Inflammatory macrophage treated with lipopolysaccharide for 4 hours (primary cell): ENCODE measurements around the gene MYT1.
"Not testable (repeated sequence)": the region's sequence is repeated elsewhere in the genome, so short reads cannot be mapped to it uniquely, and the experiment has no call there.

Source experiments
- DNase-seq: peaks from one replicate; pipeline ENCODE4 v3.0.0-alpha.2; 2020

MYT1 gene

DNA sequence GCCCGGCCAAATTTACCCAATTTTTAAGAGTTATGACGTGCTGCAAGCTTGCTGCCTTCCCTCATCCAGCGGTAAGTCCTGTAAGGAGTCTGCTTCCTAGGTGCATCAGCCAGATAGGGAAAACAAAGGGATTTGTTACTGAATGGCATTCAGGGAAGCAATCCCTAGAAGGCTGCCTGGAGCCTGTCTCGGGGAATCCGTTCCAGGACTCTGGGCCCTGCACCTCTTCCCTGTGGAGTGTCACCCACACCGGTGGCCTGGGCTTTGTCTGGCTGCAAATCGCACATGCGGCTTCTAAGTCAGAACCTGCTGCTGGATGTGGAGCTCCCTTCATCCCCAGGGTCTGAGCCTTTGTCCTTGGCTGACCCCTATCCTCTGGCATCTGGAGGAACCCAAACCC, 7.0 kb downstream of the MYT1 start:
- no peak for DNase-seq

GRCh38 chr20:64173116-64173515, 8.9 kb downstream of the MYT1 start:
- no peak for DNase-seq

DNA sequence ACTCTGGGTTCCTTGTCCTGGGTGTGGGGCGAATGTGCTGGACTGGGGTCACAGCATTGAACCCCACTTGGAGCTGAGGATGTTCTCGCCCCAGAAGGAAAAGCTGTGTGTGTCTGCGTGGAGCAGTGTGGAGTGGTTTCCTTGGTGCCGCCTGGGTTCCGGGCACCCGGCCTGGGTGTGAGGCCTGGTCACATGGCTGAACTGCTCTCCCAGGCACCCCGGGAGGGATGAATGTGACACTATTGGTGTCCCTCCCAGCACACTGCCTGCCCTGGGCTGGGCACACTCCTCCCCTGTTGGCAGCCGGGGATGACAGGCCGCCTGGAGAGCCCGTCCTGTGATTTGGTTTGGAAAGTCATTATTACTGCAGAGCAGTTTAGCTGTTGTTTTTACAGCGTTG, 12.3 kb downstream of the MYT1 start:
- no peak for DNase-seq

DNA sequence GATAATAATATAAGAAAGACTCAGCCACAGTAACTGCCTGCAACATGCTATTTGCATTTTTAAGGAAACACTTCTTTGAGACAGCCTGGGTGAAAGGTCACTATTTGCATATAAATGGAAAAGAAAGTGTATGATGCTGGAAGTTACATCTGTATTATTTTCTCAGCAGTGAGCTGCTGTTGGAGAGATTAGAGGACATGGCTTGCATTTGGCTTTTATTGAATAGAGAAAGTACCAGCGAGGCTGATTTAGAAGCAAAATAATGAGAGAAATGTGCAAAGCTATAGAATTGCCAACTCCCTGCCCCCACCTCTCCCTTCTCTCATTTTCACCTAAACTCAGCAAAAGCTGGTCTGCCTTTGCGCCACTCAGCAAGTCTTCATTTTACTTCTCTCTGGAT, 12.7 kb downstream of the MYT1 start:
- no peak for DNase-seq

DNA sequence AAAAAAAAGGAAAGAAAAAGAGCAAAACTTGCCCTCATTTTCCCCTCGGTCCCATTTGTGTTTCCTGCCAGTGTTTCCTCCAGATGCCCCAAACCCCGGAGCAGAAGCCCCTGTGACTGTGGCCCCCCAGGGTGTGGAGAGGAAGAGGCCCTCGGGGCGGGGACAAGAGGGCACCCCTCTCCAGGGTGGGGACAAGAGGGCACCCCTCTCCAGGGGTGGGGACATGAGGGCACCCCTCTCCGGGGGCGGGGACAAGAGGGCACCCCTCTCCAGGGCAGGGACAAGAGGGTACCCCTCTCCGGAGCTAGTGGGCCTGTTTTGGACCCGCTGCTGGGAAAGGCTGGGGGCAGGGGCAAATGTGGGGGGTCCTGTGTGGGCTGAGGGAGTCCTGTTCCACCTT, 13.1 kb downstream of the MYT1 start:
- no peak for DNase-seq

DNA sequence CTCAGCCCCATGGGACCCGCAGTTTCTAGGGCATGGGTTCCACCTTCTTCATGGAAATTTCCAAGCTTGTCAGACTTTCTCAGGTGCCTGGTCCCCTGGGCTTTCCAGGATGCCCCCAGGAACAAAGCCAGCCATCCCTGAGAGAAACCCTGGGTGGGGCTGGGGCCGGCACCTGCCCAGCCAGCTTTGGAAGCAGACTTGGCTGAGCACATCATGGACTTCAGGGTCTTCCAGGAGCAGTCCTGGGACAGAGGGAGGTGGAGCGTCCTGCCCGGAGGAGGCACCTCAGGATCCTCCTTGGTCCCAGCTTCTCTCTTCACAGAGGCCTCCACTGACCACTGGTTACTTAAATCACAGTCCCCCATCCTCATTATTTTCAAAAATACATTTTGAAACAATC, 13.5 kb downstream of the MYT1 start:
- no peak for DNase-seq

GRCh38 chr20:64178925-64179324, 14.7 kb downstream of the MYT1 start:
- not testable (repeated sequence) for DNase-seq

GRCh38 chr20:64179805-64180204, 15.6 kb downstream of the MYT1 start:
- DNase-seq = no peak

DNA sequence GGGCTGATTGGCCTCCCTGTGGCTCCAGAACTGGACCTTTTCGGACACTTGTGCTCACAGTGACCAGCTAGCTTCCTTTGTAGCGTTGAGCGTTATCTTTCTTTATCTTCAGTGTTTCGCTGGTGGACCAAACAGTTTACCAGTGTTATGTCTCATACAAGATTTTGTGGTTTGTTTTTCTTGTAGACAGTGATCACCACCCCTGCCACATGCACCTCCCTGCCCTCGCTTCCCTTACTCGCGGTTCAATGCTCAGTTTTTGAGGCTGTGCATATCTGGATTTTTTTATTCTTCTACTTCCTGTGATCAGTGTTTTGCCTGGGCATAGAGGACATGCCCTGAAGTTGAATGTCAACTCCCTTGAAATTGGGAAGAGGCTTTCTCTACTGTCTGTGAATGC, 16.4 kb downstream of the MYT1 start:
- DNase-seq = no peak

GRCh38 chr20:64181391-64181790, 17.1 kb downstream of the MYT1 start:
- DNase-seq = no peak

DNA sequence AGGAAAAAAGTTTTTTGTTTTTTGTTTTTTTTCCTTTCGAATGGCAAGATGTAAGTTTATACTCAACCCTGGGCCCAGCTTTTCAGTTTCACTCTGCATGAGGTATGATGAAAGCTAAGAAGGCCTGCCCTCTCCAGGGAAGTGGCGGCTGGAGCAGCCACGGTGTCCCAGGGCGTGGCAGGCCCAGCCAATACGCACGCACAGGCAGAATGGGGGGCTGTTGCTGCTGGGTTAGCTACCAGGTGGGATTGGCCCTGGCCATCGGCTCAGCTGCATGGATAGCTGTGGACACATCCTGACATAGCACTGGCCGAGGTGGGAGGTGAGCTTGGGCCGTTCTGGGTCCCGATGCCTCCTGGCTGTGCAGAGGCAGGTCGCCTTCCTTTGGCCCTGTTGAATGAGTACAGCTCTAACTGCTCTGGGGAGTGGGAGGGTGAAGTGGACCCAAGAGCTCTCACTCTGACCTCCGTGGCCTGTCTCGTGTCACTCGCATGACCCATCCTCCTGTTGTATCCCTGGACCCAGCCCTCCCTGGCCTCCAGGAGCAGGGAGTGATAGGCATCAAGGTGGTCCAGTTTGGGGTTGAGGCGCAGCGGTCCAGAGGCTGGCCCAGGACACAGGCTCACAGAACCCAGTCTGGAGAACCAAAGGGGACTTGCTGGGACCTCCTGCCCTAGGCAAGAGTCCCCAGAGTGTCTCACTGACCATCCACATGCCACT, 18.1 kb downstream of the MYT1 start:
- DNase-seq = no peak

GRCh38 chr20:64183313-64183712, 19.1 kb downstream of the MYT1 start:
- DNase-seq = no peak

DNA sequence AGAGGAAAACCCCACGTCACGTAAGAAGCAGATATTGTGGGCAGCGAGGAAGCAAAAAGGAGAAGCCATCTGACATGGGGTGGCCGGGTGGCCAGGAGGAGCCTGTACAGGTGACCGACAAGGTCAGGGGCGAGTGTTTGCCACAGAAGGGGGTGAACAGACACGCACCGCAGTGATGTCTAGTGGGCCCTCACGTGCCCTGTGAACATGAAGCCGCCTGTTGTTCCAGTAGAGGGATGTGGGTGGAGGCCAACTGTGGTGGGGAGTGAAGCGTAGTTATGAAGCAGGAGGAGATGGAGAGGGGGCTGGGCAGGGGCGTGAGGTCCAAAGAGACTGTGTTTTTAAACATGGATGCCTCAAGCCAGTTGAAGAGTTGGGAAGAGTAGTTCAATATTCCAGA, 20.5 kb downstream of the MYT1 start:
- DNase-seq = no peak

- DNase-seq = no peak
These were observed 21.1 kb downstream of the MYT1 start for GRCh38 chr20:64185276-64185900.

- no peak for DNase-seq
These were observed 21.9 kb downstream of the MYT1 start for GRCh38 chr20:64186071-64186598.

GRCh38 chr20:64187213-64187612, 23.0 kb downstream of the MYT1 start:
- DNase-seq = not testable (repeated sequence)

- no peak for DNase-seq
These were observed 23.8 kb downstream of the MYT1 start for GRCh38 chr20:64188091-64188490.

- peak; percentile 0 for DNase-seq
These were observed 24.7 kb downstream of the MYT1 start for GRCh38 chr20:64188682-64189529.

GRCh38 chr20:64189530-64189966, 25.3 kb downstream of the MYT1 start:
- DNase-seq = no peak

DNA sequence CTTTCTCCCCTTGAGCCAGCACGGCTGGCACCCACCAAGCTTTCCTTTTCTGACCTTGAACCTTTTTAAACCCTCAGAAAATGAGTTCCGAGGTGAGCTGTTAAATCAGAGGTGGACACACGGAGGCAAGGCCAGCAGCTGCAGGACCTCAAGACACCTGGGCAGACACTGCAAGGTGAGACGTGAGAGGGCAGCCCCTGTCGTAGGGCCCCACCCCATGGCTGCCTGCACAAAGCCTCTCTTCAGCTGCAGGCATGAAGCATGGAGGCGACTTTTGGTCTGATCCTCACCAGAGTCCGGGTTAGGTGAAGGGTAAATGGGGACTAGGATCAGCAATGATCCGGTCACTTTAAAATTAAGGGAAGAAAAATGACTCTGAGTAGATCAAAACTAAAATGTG, 25.7 kb downstream of the MYT1 start:
- no peak for DNase-seq

- no peak for DNase-seq
These were observed 26.8 kb downstream of the MYT1 start for GRCh38 chr20:64191002-64191401.

DNA sequence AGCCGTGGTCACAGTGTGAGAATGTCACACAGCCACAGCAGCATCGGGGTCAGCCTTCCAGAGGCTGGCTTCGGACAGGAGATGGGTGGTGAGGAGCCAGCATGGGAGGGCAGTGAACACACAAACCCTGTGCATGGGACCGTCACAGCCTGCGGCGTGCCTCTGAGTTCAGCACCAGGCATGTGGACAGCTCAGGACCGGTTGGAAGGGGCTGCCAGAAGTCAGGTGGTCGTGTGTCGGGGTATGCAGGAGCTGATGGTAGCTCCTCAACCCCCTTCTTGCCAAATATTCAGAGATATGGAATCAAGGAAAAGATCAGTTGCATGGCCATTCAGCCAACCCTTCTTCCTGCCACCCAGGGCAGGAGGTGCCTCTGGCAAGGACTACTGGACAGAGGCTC, 28.2 kb downstream of the MYT1 start:
- no peak for DNase-seq

- DNase-seq = no peak
These were observed 28.8 kb downstream of the MYT1 start for GRCh38 chr20:64193058-64193457.

DNA sequence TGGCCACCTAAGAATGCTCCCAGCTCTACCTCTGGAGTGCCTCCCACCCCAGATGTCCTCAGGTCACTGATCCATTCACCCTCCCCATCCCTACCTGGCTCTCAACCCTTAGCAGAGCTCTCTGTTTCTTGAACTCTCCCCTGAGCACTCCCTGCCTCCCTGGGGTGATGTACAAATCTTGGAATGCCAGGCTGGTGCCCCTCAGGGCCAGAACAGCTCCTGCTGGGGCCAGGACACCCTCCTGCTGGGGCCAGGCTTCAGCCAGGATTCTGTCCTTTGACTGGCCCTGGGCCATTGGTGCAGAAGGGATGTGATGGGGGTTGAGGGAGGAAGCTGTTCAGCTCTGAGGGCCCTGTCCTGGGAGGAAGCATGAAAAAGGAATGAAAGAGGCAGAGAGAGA, 30.0 kb downstream of the MYT1 start:
- DNase-seq = no peak
